H1 (cell line): ENCODE measurements around the gene GIPR. TPM values are rescaled to one million over a fixed set of nuclear protein-coding genes. Genes with fewer than 3 reads are reported as not detected.

Experiments used
- BCL11A ChIP-seq, 2 experiments: IDR thresholded peaks; one replicate each; pipeline ENCODE4 v1.6.1; 2011; ENCODE audit warnings: low read depth in 2 of 2, low read length in 2 of 2, mild to moderate bottlenecking in 2 of 2
- CEBPB ChIP-seq: IDR thresholded peaks from 2 replicates; pipeline ENCODE4 v1.6.1; 2012; ENCODE audit warnings: low read depth, low read length
- EP300 ChIP-seq, 2 experiments: IDR thresholded peaks; 1 replicate in 1 of 2; 2 replicates in 1 of 2; pipeline ENCODE4 v1.6.1; 2011 to 2012; ENCODE audit warnings: low read depth in 2 of 2, low read length in 2 of 2, mild to moderate bottlenecking in 2 of 2, borderline replicate concordance in 1 of 2, inconsistent platforms in 1 of 2, moderate library complexity in 1 of 2
- HDAC2 ChIP-seq, 2 experiments: fragments of 300-600 bp in 1 of 2; sonication (generic) in 1 of 2; IDR thresholded peaks; 2 replicates each; pipeline ENCODE4 v1.6.1; 2011 to 2012; ENCODE audit warnings: low read depth in 2 of 2, low read length in 2 of 2, mild to moderate bottlenecking in 2 of 2, moderate library complexity in 2 of 2, borderline replicate concordance in 1 of 2, inconsistent platforms in 1 of 2
- MAFK ChIP-seq: IDR thresholded peaks from 2 replicates; pipeline ENCODE4 v1.6.1; 2012; ENCODE audit warnings: low read depth, mild to moderate bottlenecking, improper control_type of control experiment, low read length
- NANOG ChIP-seq: IDR thresholded peaks from 2 replicates; pipeline ENCODE4 v1.6.1; 2011; ENCODE audit warnings: low read length, low read depth, mild to moderate bottlenecking, inconsistent platforms; ENCODE audit not compliant: insufficient read depth, poor library complexity, severe bottlenecking
- RAD21 ChIP-seq, 2 experiments: IDR thresholded peaks in 1 of 2; conservative IDR thresholded peaks in 1 of 2; 2 replicates each; pipeline ENCODE4 v1.6.1; 2011; ENCODE audit warnings: low read depth in 2 of 2, low read length in 2 of 2, improper control_type of control experiment in 1 of 2, inconsistent platforms in 1 of 2, mild to moderate bottlenecking in 1 of 2, moderate library complexity in 1 of 2
- RFX5 ChIP-seq: IDR thresholded peaks from 2 replicates; pipeline ENCODE4 v1.6.1; 2011; ENCODE audit warnings: low read depth, low read length, improper control_type of control experiment, borderline replicate concordance
- SIRT6 ChIP-seq: IDR thresholded peaks from one replicate; pipeline ENCODE4 v1.7.1; 2012; ENCODE audit warnings: low read length, inconsistent platforms
- TAF7 ChIP-seq: optimal IDR thresholded peaks from 2 replicates; pipeline ENCODE3; 2011; ENCODE audit warnings: low read depth, mild to moderate bottlenecking, inconsistent platforms, low read length, moderate library complexity, borderline replicate concordance
- polyA plus RNA-seq, 7 experiments: library from polyadenylated mRNA; depleted of rRNA in 3 of 7; stranded (reverse) in 5 of 7; unstranded in 2 of 7; fragments of >200 nt in 5 of 7; fragments of 200-250 nt in 2 of 7; gene quantifications; 1 replicate in 5 of 7; 2 replicates in 1 of 7; 4 replicates in 1 of 7; pipeline versions ENCODE4 v1.2.1 to v1.2.3, GENCODE V29; 2011 to 2013; ENCODE audit warnings: missing spikeins in 2 of 7, mixed read lengths in 2 of 7
- total RNA-seq: library from RNA; stranded (reverse); fragmentation: NEBNext Ultra II Directional; extraction: Animal tissue kit (Norgen Biotek cat#: 25700); gene quantifications from 2 replicates; pipeline ENCODE4 v1.2.1, GENCODE V29; 2021

Gene GIPR
- total and polyA plus RNA-seq, 2 of the 8 experiments (the other 6 are each of a cell fraction or from before 2014, with no cell fraction given): 0.42 to 1.3 TPM

DNA sequence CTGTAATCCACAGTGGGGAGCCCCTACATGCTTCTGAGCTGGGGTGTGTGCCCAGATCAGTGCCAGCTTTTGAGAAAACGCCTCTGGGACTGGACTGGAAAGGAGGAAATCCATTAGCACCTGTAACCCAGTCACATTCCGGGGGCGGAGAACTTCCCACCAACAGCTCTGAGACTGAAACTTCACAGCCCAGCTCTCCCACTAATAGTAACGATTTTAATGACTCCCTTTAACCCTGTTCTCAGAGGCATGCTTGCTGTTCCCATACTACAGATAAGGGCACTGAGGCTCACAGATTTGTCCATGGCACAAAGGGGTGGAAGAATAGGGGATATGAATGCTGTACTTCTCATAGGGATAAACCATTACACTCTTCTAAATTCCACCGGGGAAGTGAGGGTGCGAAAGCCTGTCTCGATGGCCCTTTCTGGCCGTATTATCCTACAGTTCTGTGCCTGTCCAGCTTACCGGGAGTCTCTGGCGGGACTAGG is 61.8 kb downstream of the GIPR start (continued):
- TF ChIP-seq NANOG: no peak
- no peak for TF ChIP-seq RFX5
- no peak for TF ChIP-seq BCL11A (IDR thresholded peaks at IDR 0.05; ENCODE audit: low read depth in 2 of 2, low read length in 2 of 2)
- no peak for TF ChIP-seq RAD21 (IDR thresholded peaks at IDR 0.05 in 1 of 2, conservative IDR thresholded peaks at IDR 0.05 in 1 of 2; ENCODE audit: low read depth in 2 of 2, low read length in 2 of 2)
- no peak for TF ChIP-seq EP300 (IDR thresholded peaks at IDR 0.05; ENCODE audit: borderline replicate concordance in 1 of 2, low read depth in 2 of 2, low read length in 2 of 2)
- TF ChIP-seq CEBPB: no peak
- no peak for TF ChIP-seq TAF7
- no peak for TF ChIP-seq MAFK
- TF ChIP-seq HDAC2 (IDR thresholded peaks at IDR 0.05; ENCODE audit: borderline replicate concordance in 1 of 2, low read depth in 2 of 2, low read length in 2 of 2): no peak
- no peak for TF ChIP-seq SIRT6
